AML-193 (cell line): ENCODE measurements around the gene TNS3.
"Not testable (repeated sequence)": the region's sequence is repeated elsewhere in the genome, so short reads cannot be mapped to it uniquely, and the experiment has no call there.

ENCODE experiments used
- DNase-seq, 2 experiments: peaks; one replicate each; lab custom pipeline; 2025; lab: John Stamatoyannopoulos, UW

Gene TNS3

GRCh38 chr7:47602272-47603004 is 20.5 kb upstream of the TNS3 start:
- DNase-seq: no peak

- no peak for DNase-seq
Measured at GRCh38 chr7:47601881-47602249, 20.0 kb upstream of the TNS3 start.

GRCh38 chr7:47601119-47601880 is 19.4 kb upstream of the TNS3 start:
- no peak for DNase-seq

DNA sequence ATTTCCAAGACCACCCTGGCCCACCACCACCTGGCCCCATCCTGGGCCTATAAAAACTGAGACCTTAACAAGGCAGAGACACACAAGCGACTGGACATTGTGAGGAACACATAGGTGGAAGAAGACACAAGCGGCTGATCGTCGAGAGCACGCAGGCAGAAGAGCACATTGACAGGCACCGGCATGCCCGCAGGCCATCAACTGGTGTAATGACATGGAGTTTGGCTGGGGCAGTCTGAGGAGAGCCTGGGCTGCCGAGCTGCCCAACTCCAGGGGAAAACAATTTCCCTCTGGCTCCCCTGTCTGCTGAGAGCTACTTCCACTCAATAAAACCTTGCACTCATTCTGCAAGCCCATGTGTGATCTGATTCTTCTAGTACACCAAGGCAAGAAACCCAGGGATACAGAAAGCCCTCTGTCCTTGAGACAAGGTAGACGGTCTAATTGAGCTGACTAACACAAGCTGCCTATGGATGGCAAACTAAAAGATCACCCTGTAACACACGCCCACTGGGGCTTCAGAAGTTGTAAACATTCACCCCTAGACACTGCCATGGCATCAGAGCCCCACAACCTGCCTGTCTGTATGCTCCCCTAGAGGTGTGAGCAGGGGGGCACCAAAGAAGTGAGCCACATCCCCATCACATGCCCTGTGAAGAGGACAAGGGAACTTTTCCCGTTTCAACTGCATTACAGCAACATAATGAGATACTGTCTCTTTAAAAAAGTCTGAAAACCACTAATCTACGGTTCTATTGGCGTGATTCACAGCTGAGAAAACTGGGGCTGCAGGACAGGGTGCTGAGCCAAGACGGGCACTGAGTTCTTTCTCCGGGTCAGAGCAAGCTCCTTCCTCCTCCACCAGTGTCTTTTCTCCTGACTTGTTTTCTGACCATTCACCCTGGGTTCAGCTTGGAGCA is 18.5 kb upstream of the TNS3 start:
- DNase-seq: no peak

DNA sequence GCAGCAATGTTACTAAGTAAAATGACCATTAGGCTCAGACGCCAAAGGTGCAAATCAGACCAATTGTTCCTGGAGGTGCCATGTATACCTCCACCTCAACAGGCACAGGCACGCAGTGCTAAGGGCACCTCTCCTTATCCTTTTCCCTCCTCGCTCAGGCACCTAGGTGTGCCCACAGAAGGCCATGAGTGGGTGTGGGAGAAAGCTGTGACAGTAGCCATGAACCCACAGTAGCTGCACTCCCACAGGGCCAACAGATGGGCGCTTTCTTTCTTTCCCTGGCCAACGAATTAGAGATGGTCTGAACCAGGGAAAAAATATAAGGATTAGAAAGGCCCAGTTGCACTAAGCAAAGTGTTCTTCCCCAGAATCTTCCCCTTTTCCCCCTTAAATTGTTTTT is 15.5 kb upstream of the TNS3 start:
- no peak for DNase-seq

- DNase-seq: no peak
Measured at GRCh38 chr7:47596502-47597202, 14.7 kb upstream of the TNS3 start.

DNA sequence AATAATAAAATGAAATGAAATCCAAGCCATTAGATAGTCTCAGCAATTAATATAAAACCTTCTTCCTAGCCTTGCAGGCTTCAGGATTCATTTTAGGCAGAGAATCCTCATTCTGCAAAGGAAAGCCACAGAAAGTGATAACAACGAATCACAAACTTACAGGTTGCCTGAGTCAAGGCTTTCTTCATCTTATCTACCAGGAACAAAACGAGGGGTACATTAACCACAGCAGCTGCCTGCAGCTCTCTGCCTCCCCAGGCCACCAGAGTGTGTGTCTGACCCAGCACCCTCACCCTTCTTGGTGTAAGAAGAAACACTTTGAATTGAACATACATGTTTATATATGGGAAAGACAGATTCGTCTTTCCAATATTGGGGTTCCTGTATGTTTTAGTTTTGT is 12.5 kb upstream of the TNS3 start:
- no peak for DNase-seq

GRCh38 chr7:47591655-47592572 is 10.0 kb upstream of the TNS3 start:
- no peak for DNase-seq

DNA sequence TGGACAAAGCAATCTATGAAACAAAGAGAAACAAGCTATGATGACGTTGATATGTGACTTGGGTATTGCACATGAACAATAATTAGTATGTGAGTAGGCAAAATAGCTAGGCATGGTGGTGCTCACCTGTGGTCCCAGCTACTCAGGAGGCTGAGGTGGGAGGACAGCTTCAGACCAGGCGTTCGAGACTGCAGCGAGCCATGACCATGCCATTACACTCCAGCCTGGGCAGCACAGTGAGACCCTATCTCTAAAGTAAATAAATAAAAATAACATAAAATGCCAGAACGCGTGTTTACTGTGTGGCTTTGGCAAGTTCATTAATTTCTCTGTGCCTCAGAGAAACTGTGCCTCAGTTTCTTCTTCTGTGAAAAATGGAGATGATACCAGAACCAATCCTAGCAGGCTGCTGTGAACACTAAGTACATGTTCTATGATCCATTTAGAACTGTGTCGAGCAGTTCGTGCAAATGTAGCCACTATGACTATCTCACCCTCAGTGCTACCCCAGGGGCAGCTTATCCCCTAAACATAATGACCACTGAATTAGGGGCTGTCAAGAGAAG is 9.3 kb upstream of the TNS3 start:
- DNase-seq: no peak

DNA sequence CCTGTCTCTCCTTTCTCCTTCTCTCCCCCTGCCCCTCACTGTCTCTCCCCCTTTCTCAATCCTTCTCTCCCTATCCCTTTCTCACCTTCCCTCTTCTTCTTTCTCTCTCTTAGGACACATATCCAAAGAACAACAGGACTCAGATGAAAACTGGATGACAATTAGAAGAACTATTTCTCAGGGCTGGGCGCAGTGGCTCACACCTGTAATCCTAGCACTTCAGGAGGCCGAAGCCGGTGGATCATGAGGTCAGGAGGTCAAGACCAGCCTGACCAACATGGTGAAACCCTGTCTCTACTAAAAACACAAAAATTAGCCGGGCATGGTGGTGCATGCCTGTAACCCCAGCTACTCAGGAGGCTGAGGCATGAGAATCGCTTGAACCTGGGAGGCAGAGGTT is 8.3 kb upstream of the TNS3 start:
- not testable (repeated sequence) for DNase-seq

- DNase-seq: no peak
Measured at GRCh38 chr7:47588704-47589225, 6.9 kb upstream of the TNS3 start.

- DNase-seq: no peak
Measured at GRCh38 chr7:47587976-47588375, 6.1 kb upstream of the TNS3 start.

- no peak for DNase-seq
Measured at GRCh38 chr7:47587351-47587750, 5.4 kb upstream of the TNS3 start.

GRCh38 chr7:47586925-47587324 is 5.0 kb upstream of the TNS3 start:
- no peak for DNase-seq

DNA sequence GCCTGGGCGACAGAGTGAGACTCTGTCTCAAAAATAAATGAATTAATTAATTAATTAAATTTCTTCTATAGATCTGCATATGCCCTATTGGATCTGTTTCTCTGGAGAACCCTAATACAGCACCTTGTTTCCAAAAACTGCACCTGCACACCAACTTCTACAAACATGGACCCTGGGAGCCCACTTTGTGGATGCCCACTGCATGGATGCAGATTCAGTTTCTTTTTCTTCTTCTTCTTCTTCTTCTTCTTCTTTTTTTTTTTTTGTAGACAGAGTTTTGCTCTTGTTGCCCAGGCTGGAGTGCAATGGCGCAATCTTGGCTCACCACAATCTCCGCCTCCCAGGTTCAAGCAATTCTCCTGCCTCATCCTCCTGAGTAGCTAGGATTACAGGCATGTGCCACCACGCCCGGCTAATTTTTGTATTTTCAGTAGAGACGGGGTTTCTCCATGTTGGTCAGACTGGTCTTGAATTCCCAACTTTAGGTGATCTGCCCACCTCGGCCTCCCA is 4.3 kb upstream of the TNS3 start:
- DNase-seq: not testable (repeated sequence)

GRCh38 chr7:47584536-47584895 is 2.6 kb upstream of the TNS3 start:
- no peak for DNase-seq

DNA sequence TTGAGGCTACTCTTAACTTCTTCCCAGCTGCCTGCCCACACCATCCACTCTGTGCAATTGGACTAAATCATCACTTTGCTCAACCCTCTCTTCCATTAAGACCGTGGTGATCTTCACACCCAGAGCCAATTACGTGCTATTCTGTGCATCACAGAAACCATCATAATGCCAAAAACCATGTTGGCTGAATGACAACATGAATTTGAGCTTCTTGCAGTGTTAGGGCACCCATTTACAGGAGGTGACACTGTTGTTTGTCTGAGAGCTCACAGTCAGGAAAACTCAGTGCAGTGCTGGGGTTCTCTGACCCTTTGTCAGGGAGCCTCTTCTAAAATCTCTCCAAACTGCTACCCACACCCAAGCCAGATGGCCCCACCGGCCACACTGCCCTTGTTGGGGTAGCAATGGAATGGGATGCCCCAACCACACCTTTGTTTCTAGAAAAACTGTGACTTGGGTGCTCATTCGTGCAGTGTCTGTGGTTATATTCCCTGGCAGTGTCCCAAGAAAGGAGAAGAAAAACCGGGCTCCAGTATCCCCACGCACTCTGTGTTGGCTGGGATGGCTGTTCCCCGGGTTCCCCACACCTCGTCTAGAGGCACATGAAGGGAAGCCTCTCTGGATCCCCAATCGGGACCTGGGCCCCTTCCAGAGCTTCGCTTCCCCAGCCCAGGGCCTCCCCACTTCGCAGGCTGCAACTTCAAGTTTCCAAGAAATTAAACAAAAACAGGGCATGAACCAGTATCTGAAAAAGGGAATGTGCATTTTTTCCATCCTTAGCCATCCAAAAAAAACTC is 2.0 kb upstream of the TNS3 start:
- DNase-seq: no peak

DNA sequence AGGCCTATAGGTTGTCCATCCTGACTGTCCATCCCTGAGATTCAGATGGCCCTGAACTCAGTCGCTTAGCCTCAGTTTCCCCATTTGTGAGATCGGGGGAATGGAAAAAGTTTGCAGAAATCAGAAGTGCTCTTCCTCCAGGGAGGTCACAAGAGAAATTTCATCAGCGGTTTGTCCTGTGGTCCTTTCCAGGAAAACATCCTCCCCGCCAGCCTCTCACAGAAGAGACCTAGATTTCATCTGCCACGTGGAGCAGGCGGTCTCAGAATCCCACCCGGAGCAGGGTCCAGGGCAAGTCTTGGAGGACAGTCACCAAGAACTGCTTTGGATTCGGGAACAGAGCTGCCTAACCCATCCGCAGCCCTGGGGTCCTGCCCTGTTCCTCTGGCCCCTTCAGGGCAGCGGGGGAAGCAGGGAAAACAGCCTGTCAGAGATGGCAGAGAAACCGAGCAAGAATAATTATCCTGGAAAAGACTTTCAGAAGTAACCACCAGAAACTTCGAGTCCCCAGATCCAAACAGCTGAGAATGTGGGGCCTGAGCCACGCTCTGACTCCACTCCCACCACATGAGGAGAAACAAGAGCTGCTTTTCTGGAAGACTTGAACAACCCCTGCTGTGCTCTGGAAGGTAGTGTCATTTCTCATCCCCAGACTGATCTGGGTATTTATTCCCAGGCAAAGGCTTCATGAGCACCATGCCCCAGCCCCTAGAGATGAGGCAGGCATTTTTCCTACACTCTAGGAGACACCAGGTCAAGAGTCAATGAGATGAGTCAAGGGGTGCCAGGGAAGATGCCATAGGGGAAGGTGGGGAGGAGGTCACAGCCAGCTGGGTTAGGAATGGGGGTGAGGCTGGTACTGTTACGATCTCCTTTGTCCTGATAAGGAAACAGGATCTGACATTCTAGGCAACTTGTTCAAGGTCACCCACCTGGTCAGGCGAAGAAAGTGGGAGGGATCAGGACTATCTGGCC is 1.1 kb upstream of the TNS3 start:
- no peak for DNase-seq
